Glomerular visceral epithelial cell (primary cell): ENCODE data around the gene DCAF11.

Experiments used
- DNase-seq: peaks from one replicate; pipeline ENCODE4 v3.0.0-alpha.2; 2016; ENCODE audit errors: extremely low spot score

Gene DCAF11

GRCh38 chr14:24160850-24161804 lies 46.5 kb downstream of the DCAF11 start, which contains the start of gene IRF9:
Gene IRF9, plus strand, starts transcription at chr14:24161265. Its CDS starts 880 bp downstream, at chr14:24162145.
- DNase-seq: peak; percentile 99

GRCh38 chr14:24162093-24162492 lies 47.5 kb downstream of the DCAF11 start:
- DNase-seq: no peak

- no peak for DNase-seq
Observed at GRCh38 chr14:24164518-24164991, 50.0 kb downstream of the DCAF11 start.

- DNase-seq: no peak
Observed at GRCh38 chr14:24165785-24166184, 51.2 kb downstream of the DCAF11 start.

GRCh38 chr14:24167469-24168114 lies 53.0 kb downstream of the DCAF11 start:
- DNase-seq: no peak

DNA sequence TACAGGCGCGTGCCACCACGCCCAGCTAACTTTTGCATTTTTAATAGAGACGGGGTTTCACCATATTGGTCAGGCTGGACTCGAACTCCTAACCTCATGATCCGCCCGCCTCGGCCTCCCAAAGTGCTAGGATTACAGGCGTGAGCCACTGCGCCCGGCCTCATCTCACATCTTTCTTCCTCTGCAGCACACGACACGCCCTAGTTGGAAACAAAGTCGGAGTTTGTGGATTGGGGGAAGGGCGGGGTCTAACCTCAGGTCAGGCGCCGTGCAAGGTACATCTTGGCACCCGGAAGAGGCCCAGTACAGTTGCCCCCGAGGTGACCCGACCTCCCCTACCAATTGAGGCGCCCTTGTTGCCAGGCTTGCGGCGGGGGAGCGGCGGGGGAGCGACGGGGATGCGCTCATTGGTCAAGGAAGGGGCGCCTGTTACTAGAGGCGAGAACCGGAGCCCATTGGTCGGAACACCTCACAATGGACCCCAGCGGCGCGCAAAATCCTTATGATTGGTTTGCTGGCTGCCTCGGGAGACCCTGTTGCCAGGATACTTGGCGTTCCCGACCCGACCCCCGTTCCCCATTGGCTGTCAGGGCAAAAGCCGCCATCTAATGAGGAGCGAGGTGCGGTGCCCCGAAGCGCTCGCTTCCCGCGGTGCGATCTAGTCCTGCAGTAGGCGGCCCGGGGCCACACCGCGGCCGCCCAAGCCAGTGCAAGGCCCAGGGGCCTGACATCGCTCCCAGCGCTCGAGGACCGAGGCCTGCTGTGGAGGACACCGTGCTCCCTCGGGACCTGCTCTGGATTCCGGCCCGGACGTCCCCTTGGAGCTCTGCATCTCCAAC lies 57.1 kb downstream of the DCAF11 start, which contains the start of gene REC8:
TSS of gene REC8 (plus strand) at position 659 of the 839 bp plus-strand sequence. CDS start 473 bp downstream, outside the sequence.
- no peak for DNase-seq

DNA sequence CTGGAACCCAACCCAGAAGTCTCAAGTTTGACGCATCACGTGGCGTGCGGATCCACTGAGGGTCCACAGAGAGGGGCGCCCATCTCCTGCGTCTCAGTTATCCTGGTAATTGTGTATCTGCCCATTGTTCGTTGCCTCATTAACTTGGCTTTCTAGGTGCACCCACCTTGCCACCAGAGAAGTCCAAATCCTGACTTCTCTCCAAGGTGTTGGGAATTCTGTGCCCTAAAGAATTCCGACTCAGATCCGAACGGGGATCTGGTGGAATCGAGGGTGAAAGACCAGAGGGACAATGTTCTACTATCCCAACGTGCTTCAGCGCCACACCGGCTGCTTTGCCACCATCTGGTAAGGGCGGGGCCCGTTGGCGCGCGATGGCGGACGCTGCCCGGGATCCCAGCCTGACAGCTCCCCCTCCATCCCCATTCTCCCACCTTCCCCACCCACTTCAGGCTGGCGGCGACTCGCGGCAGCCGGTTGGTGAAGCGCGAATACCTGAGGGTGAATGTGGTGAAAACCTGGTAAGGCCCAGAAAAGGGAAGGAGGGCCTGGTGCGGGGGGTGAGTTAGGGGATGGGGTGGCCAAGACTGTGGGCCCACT lies 57.8 kb downstream of the DCAF11 start:
- no peak for DNase-seq

- no peak for DNase-seq
Observed at GRCh38 chr14:24172871-24173281, 58.3 kb downstream of the DCAF11 start.
